ENCODE measurements around the gene DGKH.
"Not testable (repeated sequence)": the region's sequence is repeated elsewhere in the genome, so short reads cannot be mapped to it uniquely, and the experiment has no call there.

Gene DGKH

GRCh38 chr13:42153199-42154113 is 105.0 kb downstream of the DGKH start:
- no peak overlapping the region for H3K4me3 ChIP-seq (ENCODE audit: low read length)
- no peak for DNase-seq (ENCODE audit: low read depth)
- TF ChIP-seq, protein P1, sequence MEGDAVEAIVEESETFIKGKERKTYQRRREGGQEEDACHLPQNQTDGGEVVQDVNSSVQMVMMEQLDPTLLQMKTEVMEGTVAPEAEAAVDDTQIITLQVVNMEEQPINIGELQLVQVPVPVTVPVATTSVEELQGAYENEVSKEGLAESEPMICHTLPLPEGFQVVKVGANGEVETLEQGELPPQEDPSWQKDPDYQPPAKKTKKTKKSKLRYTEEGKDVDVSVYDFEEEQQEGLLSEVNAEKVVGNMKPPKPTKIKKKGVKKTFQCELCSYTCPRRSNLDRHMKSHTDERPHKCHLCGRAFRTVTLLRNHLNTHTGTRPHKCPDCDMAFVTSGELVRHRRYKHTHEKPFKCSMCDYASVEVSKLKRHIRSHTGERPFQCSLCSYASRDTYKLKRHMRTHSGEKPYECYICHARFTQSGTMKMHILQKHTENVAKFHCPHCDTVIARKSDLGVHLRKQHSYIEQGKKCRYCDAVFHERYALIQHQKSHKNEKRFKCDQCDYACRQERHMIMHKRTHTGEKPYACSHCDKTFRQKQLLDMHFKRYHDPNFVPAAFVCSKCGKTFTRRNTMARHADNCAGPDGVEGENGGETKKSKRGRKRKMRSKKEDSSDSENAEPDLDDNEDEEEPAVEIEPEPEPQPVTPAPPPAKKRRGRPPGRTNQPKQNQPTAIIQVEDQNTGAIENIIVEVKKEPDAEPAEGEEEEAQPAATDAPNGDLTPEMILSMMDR (conservative IDR thresholded peaks at IDR 0.05; ENCODE audit: low read depth, low read length): no peak

DNA sequence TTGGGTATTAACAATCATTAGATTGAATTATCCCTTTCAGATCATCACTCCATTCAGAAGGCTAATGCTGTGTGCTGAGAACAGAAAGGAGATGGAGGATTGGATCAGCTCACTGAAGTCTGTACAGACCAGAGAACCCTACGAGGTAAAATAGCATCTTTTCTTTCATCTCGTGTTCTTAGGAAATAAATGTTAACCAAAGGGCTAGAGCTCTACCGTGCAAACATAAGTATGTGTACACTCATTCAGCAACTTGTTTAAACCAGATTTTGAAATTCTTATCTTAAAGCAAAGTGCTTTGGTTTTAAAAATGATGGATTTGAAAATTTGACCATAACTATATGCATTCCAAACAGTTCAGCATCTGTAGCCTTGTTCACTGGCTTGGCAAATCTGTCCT is 106.8 kb downstream of the DGKH start:
- TF ChIP-seq, protein P1 (conservative IDR thresholded peaks at IDR 0.05; ENCODE audit: low read depth, low read length): no peak
- no peak for DNase-seq (ENCODE audit: low read depth)
- H3K4me3 ChIP-seq (ENCODE audit: low read length): no peak overlapping the region

- DNase-seq (ENCODE audit: low read depth); H3K4me3 ChIP-seq (ENCODE audit: low read length): not testable (repeated sequence)
Observed at GRCh38 chr13:42163338-42163737, 114.9 kb downstream of the DGKH start.

GRCh38 chr13:42163910-42164309 is 115.5 kb downstream of the DGKH start:
- DNase-seq (ENCODE audit: low read depth): not testable (repeated sequence)

GRCh38 chr13:42164557-42165125 is 116.2 kb downstream of the DGKH start:
- no peak overlapping the region for H3K4me3 ChIP-seq (ENCODE audit: low read length)
- TF ChIP-seq, protein P1 (conservative IDR thresholded peaks at IDR 0.05; ENCODE audit: low read depth, low read length): no peak
- DNase-seq (ENCODE audit: low read depth): no peak

More at GRCh38 chr13:42163910-42164309, 115.5 kb downstream of the DGKH start:
- H3K4me3 ChIP-seq (ENCODE audit: low read length): not testable (repeated sequence)

DNA sequence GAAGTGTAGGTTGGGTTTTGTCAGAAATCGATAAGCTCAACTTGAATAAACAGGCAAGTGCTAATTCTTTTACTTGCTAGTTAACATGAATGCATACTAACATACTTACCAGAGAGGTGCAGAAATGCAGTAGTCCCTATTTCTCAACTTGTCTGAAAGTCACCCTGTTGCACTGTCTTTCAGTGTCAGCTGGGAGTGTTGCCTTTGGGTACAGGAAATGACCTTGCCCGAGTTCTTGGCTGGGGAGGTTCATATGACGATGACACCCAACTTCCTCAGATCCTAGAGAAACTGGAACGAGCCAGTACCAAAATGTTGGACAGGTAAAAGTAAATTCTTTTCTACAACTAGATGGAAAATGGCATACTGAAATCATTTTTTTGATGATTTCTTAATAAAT is 120.0 kb downstream of the DGKH start:
- TF ChIP-seq, protein P1 (conservative IDR thresholded peaks at IDR 0.05; ENCODE audit: low read depth, low read length): no peak
- DNase-seq (ENCODE audit: low read depth): no peak
- no peak overlapping the region for H3K4me3 ChIP-seq (ENCODE audit: low read length)

DNA sequence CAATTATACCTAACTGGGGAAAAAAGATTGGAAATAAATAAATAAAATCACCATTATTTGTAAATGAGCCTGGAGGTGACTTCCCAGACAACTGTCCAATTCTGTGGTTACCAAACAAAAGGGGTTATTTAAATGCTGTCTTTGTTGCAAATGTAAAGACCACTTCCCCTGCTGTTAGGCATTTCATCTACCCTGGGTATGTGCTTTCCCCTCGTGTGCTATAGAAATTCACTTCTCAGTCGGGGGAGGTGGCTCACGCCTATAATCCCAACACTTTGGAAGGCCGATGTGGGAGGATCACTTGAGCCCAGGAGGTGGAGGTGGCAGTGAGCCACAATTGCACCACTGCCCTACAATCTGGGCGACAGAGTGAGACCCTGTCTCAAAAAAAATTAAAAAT is 121.6 kb downstream of the DGKH start:
- TF ChIP-seq, protein P1 (conservative IDR thresholded peaks at IDR 0.05; ENCODE audit: low read depth, low read length): no peak
- no peak overlapping the region for H3K4me3 ChIP-seq (ENCODE audit: low read length)
- no peak for DNase-seq (ENCODE audit: low read depth)

DNA sequence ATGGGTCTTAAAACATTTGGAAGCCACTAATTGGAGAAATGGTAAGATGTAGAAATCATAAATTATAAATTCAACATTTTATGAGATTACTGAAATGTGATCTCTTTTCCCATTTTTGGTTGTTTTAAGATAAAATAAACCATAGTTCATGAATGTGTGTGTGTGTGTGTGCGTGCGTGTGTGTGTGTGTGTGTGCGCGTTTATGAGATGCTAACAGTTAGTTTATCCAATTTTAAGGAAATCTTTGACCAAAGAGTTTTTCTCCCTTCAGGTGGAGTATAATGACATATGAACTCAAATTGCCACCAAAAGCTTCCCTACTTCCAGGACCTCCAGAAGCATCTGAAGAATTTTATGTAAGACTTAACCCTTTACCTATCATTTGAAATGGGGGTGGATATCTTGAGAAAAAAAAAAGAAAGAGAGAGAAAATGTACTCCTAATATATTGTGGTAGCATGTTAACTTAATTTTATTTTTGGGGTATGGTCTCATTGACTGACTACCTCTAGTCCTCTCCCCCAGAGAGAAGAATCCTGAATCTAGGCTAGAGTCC is 125.4 kb downstream of the DGKH start:
- no peak for DNase-seq (ENCODE audit: low read depth)
- TF ChIP-seq, protein P1 (conservative IDR thresholded peaks at IDR 0.05; ENCODE audit: low read depth, low read length): no peak
- H3K4me3 ChIP-seq (ENCODE audit: low read length): no peak overlapping the region
